Measurements from ENCODE around the gene RGR.

DNA sequence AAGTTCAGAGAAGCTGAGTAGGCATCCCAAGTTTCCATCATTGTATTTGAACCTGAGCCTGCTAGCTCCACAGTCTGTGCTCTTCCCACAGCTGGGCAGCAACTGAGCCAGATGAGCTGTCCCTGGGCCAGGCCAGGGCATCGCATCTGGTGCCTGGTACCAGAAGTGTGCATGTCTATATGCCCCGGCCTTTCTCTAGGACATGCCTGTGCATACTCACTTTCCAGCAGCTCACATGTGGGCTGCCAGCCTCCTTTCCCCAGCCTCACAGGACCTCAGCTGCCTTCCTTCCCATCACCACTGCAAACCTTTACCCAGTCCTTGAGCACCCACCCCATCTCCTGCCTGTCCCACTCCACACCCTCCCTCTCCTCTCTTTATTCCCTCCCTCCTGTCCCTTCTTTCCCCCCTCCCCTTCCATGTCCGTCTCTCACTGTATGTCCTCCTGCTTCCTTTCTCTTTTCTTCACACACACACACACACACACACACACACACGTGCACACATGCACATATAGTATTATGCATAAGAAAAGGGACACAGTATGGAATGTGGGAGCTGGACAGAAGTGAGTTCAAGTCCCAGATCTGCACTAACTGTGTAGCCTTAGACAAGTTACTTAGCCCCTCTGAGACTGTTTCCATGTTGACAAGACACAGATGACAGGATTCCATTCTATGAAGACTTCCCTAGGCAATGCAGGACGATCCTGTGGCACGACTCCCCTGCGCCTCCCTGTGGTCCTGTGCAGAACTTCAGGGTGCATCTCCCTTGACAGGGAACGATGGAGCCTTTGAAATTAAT lies 39.6 kb upstream of the RGR start:
- TF ChIP-seq, protein P1, sequence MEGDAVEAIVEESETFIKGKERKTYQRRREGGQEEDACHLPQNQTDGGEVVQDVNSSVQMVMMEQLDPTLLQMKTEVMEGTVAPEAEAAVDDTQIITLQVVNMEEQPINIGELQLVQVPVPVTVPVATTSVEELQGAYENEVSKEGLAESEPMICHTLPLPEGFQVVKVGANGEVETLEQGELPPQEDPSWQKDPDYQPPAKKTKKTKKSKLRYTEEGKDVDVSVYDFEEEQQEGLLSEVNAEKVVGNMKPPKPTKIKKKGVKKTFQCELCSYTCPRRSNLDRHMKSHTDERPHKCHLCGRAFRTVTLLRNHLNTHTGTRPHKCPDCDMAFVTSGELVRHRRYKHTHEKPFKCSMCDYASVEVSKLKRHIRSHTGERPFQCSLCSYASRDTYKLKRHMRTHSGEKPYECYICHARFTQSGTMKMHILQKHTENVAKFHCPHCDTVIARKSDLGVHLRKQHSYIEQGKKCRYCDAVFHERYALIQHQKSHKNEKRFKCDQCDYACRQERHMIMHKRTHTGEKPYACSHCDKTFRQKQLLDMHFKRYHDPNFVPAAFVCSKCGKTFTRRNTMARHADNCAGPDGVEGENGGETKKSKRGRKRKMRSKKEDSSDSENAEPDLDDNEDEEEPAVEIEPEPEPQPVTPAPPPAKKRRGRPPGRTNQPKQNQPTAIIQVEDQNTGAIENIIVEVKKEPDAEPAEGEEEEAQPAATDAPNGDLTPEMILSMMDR (conservative IDR thresholded peaks at IDR 0.05; ENCODE audit: low read depth, low read length): peak; percentile 69
- no peak for TF ChIP-seq EZH2 (IDR thresholded peaks at IDR 0.05; ENCODE audit: low read length, unreplicated experiment)

Data from PC-3 (cell line).